Fibroblast of mammary gland (primary cell): ENCODE results near the gene WDR82.

Source experiments
- DNase-seq: peaks from one replicate; pipeline ENCODE4 v3.0.0-alpha.2; 2010; ENCODE audit warnings: low read depth
- H3K4me3 ChIP-seq: 2 replicates; pipeline ENCODE4 v1.5.1; 2011; ENCODE audit warnings: low read depth, mild to moderate bottlenecking, low read length, moderate library complexity; ENCODE audit not compliant: control insufficient read depth
- TF ChIP-seq, protein P1 (sequence below): conservative IDR thresholded peaks from 2 replicates; pipeline ENCODE4 v1.5.1; 2011; ENCODE audit warnings: low read depth, low read length, inconsistent platforms; ENCODE audit not compliant: control insufficient read depth, insufficient read depth

WDR82 gene

GRCh38 chr3:52218937-52219650 lies 59.4 kb downstream of the WDR82 start:
- no peak overlapping the region for H3K4me3 ChIP-seq
- TF ChIP-seq, protein P1, sequence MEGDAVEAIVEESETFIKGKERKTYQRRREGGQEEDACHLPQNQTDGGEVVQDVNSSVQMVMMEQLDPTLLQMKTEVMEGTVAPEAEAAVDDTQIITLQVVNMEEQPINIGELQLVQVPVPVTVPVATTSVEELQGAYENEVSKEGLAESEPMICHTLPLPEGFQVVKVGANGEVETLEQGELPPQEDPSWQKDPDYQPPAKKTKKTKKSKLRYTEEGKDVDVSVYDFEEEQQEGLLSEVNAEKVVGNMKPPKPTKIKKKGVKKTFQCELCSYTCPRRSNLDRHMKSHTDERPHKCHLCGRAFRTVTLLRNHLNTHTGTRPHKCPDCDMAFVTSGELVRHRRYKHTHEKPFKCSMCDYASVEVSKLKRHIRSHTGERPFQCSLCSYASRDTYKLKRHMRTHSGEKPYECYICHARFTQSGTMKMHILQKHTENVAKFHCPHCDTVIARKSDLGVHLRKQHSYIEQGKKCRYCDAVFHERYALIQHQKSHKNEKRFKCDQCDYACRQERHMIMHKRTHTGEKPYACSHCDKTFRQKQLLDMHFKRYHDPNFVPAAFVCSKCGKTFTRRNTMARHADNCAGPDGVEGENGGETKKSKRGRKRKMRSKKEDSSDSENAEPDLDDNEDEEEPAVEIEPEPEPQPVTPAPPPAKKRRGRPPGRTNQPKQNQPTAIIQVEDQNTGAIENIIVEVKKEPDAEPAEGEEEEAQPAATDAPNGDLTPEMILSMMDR, result no peak
- DNase-seq, result no peak

GRCh38 chr3:52218454-52218853 lies 60.0 kb downstream of the WDR82 start:
- no peak for DNase-seq
- TF ChIP-seq, protein P1, result no peak
- H3K4me3 ChIP-seq, result no peak overlapping the region

DNA sequence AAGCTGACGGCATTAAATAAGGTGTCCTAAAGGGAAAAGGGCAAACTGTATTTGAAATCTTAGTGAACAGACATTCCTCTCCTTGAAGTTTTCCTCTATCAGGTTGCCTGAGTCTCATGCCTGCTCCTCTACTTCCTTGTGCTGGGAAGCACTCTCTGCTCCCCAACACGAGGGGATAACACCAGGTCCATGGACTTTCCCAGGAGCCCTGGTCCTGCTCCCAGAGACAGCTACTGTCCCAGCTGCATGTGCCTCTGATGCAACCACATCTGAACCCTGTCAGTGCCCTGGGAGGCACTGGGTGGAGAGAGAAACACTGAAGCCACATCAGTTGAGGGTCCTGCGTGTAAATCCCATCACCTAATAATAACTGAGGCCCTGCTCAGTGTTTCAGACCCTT lies 60.4 kb downstream of the WDR82 start:
- TF ChIP-seq, protein P1, result no peak
- DNase-seq, result no peak
- H3K4me3 ChIP-seq, result no peak overlapping the region

DNA sequence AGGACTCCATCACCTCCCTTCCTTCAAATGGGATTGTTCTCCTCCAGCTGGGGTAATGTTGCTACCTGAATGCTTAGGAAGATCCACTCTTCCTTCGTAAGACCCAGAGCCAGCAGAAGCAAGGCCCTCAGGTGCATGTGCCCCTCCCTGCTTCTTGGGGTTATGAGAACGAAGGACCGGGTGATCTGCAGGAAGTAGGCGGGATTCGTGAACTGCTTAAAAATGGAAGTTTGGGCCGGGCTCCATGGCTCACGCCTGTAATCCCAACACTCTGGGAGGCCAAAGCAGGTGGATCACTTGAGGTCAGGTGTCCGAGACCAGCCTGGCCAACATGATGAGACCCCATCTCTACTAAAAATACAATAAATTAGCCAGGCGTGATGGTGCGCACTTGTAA lies 61.0 kb downstream of the WDR82 start:
- no peak for DNase-seq
- no peak overlapping the region for H3K4me3 ChIP-seq
- TF ChIP-seq, protein P1, result no peak

GRCh38 chr3:52216585-52217408 lies 61.7 kb downstream of the WDR82 start:
- TF ChIP-seq, protein P1, result no peak
- H3K4me3 ChIP-seq, result no peak overlapping the region
- peak; percentile 62 for DNase-seq

GRCh38 chr3:52215351-52215750 lies 63.1 kb downstream of the WDR82 start:
- DNase-seq, result no peak
- no peak overlapping the region for H3K4me3 ChIP-seq
- TF ChIP-seq, protein P1, result no peak
